Heart right ventricle (tissue), 16 donors: ENCODE data around the gene PIP5K1C. TPM values are rescaled to one million over a fixed set of nuclear protein-coding genes. Genes with fewer than 3 reads are reported as not detected.

Experiments used
- ATAC-seq, 8 donors: fragments of 200-7000 bp; cut with Tn5 transposase; one replicate each; pipeline ENCODE4 v1.9.1; 2020; ENCODE audit warnings: mild to moderate bottlenecking in 8 of 8, moderate library complexity in 8 of 8, moderate number of reproducible peaks in 1 of 8
- DNase-seq, 2 donors: peaks; one replicate each; pipeline ENCODE4 v3.0.0-alpha.2; 2020
- H3K27ac ChIP-seq, 10 donors: fragments of 200-600 bp; sonication (generic) in 2 of 10; one replicate each; pipeline versions ENCODE4 v1.5.0 to v1.8.0; 2020 to 2022; ENCODE audit warnings: mild to moderate bottlenecking in 3 of 10
- H3K27me3 ChIP-seq, 7 donors: fragments of 200-600 bp; one replicate each; pipeline ENCODE4 v1.8.0; 2021 to 2022; ENCODE audit warnings: mild to moderate bottlenecking in 2 of 7
- H3K36me3 ChIP-seq, 9 donors: fragments of 200-600 bp; sonication (generic) in 1 of 9; one replicate each; pipeline versions ENCODE4 v1.5.0 to v1.8.0; 2020 to 2022; ENCODE audit warnings: mild to moderate bottlenecking in 2 of 9
- H3K4me1 ChIP-seq, 9 donors: fragments of 200-600 bp; sonication (generic) in 1 of 9; one replicate each; pipeline versions ENCODE4 v1.5.0 to v1.8.0; 2020 to 2022; ENCODE audit warnings: mild to moderate bottlenecking in 4 of 9
- H3K4me3 ChIP-seq, 10 donors: fragments of 200-600 bp; sonication (generic) in 2 of 10; one replicate each; pipeline versions ENCODE4 v1.5.0 to v1.8.0; 2020 to 2022; ENCODE audit warnings: mild to moderate bottlenecking in 7 of 10, moderate library complexity in 2 of 10
- H3K9me3 ChIP-seq, 11 donors: fragments of 200-600 bp in 10 of 11; sonication (generic) in 2 of 11; one replicate each; pipeline versions ENCODE4 v1.5.0 to v1.8.0; 2013 to 2022; ENCODE audit warnings: mild to moderate bottlenecking in 2 of 11, control low read depth in 1 of 11, moderate library complexity in 1 of 11
- CTCF ChIP-seq, 9 donors: fragments of 200-600 bp; sonication (generic) in 2 of 9; IDR thresholded peaks; one replicate each; pipeline versions ENCODE4 v1.5.0 to v1.8.0; 2021 to 2022; ENCODE audit warnings: antibody characterized with exemption in 9 of 9, mild to moderate bottlenecking in 5 of 9, moderate library complexity in 1 of 9
- WGBS, 2 donors: extraction: QIAGEN DNeasy Blood & Tissue Kit; methylation state at CpG; one replicate each; pipeline ENCODE4 v1.1.7; 2013; ENCODE audit warnings: inconsistent platforms in 1 of 2; 5-methylcytosine and 5-hydroxymethylcytosine counted together
- intact Hi-C, 10 donors: fragments of 100-400 bp; cut with DNase I; formaldehyde crosslinking; loops; one replicate each; pipeline versions ENCODE4 v1.11.1 to v1.14.2; 2022
- polyA plus RNA-seq, 2 donors: library from polyadenylated mRNA; stranded (reverse); fragments of 200-250 nt; gene quantifications; one replicate each; pipeline ENCODE4 v1.2.3, GENCODE V29; 2013
- total RNA-seq, 10 donors: library from RNA; stranded (reverse); fragmentation: NEBNext Ultra II Directional in 3 of 10; extraction: Animal tissue kit (Norgen Biotek cat#: 25700) in 3 of 10; gene quantifications; one replicate each; pipeline versions ENCODE4 v1.2.1 to v1.2.4, GENCODE V29; 2021 to 2023
- donor health status: Arrhythmogenic right ventricular cardiomyopathy.
- donor health status: ischemic (EF 13 %, LVEDD 7.1; RV severe dilation, severe dysfunction).
- donor health status: healthy with polysubstance abuse.
- donor health status: DM: no; HTN: yes; CAD: no.
- donor health status: DM: no; HTN: no; CAD: no.
- donor health status: ischemic (EF 25% LVEDD 6.9; RV normal size, moderate dysfunction).
- donor health status: ischemic (EF 25% LVEDD 5.7; RV mildly dilated, moderate dysfunction).
- donor health status: healthy.
- donor health status: DM: yes; HTN: yes; CAD: no.
- donor health status: Ischemic cardiomyopathy.
- donor health status: ischemic (EF 35%, LVEDD 5.7; RV mildly dilated, moderate dysfunction).
- donor health status: nonischemic (EF 11% LVEDD 7.7; RV severe dilation, severe dysfunction).
- donor health status: DM: yes; HTN: yes; CAD: no.
- donor health status: PGD.
- donor health status: ischemic (EF 29% LVEDD 5.4; RV normal size, mild dysfunction).
- donor health status: nonischemic (EF 23%, LVEDD 6.1; RV moderate dilation, normal function).

PIP5K1C gene
- total and polyA plus RNA-seq, 12 donors = 18.3 to 46.6 (median 34.9) TPM

- intact Hi-C loops = loop anchor here in 2 of 10 donors (10.0 kb wide), 2 partner anchors 47 to 297 kb away; partner anchors contain the start of gene HMG20B (in 1 of the 2)
- TF ChIP-seq CTCF (IDR thresholded peaks at IDR 0.05) = no peak
- Histone ChIP-seq H3K27ac (no peak overlapping the region), H3K9me3 (no peaks in the 10 kb centered on the region), H3K36me3 (peaks cover 0 to 66% (median 5%) of the 10 kb centered on the region in 9 donors), H3K4me3 (no peak overlapping the region), H3K4me1 (peaks cover 15 to 41% (median 29%) of the 10 kb centered on the region in 9 donors), H3K27me3 (no peaks in the 10 kb centered on the region)
- 94 to 95% methylated on average over 15 of the region's 15 CpGs for WGBS, 2 donors
- no peak for DNase-seq
- no peak for ATAC-seq
These were observed 78.6 kb downstream of the PIP5K1C start for GRCh38 chr19:3621689-3622088.

GRCh38 chr19:3620817-3621547 is 79.3 kb downstream of the PIP5K1C start:
- whole genome bisulfite sequencing, 2 donors = 90 to 92% methylated on average over 24 of the region's 24 CpGs

GRCh38 chr19:3620145-3620816 is 80.0 kb downstream of the PIP5K1C start:
- DNase-seq = peak in 1 of 2 donors; percentile 10
- H3K36me3 ChIP-seq = peaks cover 0 to 78% (median 5%) of the 10 kb centered on the region in 9 donors
- H3K27ac ChIP-seq = no peak overlapping the region
- H3K4me3 ChIP-seq = no peak overlapping the region
- H3K9me3 ChIP-seq = no peaks in the 10 kb centered on the region
- no peak for TF ChIP-seq CTCF (IDR thresholded peaks at IDR 0.05)
- no peaks in the 10 kb centered on the region for H3K27me3 ChIP-seq
- WGBS, 2 donors = 82 to 87% methylated on average over 19 of the region's 19 CpGs
- H3K4me1 ChIP-seq = peaks cover 5 to 32% (median 19%) of the 10 kb centered on the region in 9 donors
- intact Hi-C loops = loop anchor here in 2 of 10 donors (10.0 kb wide), 2 partner anchors 45 to 295 kb away; partner anchors contain the start of gene HMG20B (in 1 of the 2)
- no peak for ATAC-seq

More at GRCh38 chr19:3620817-3621547, 79.3 kb downstream of the PIP5K1C start:
- TF ChIP-seq CTCF (IDR thresholded peaks at IDR 0.05) = no peak
- H3K36me3 ChIP-seq = peaks cover 0 to 73% (median 5%) of the 10 kb centered on the region in 9 donors
- no peak for DNase-seq
- no peak for ATAC-seq
- no peak overlapping the region for H3K4me3 ChIP-seq
- no peak overlapping the region for H3K27ac ChIP-seq
- H3K27me3 ChIP-seq = no peaks in the 10 kb centered on the region
- H3K9me3 ChIP-seq = no peaks in the 10 kb centered on the region
- peaks cover 12 to 39% (median 26%) of the 10 kb centered on the region in 9 donors for H3K4me1 ChIP-seq
- intact Hi-C loops = loop anchor here in 2 of 10 donors (10.0 kb wide), 2 partner anchors 46 to 296 kb away; partner anchors contain the start of gene HMG20B (in 1 of the 2)

- intact Hi-C loops = loop anchor here (2.0 to 10.0 kb wide), 10 partner anchors 33 to 312 kb away; partner anchors contain the start of gene HMG20B (in 1 of the 10)
- Histone ChIP-seq H3K4me1 (peaks cover 0 to 25% (median 14%) of the 10 kb centered on the region in 9 donors), H3K36me3 (peaks cover 0 to 83% (median 5%) of the 10 kb centered on the region in 9 donors), H3K9me3 (no peaks in the 10 kb centered on the region), H3K27me3 (no peaks in the 10 kb centered on the region), H3K27ac (no peak overlapping the region), H3K4me3 (no peak overlapping the region)
- DNase-seq = peak in 1 of 2 donors; percentile 13
- TF ChIP-seq CTCF (IDR thresholded peaks at IDR 0.05) = no peak
- no peak for ATAC-seq
- WGBS, 2 donors = 82 to 89% methylated on average over 17 of the region's 17 CpGs
These were observed 80.6 kb downstream of the PIP5K1C start for GRCh38 chr19:3619631-3620012.
